ENCODE measurements around the gene ZNF541.

The ZNF541 gene

GRCh38 chr19:47545061-47545948 is 27.6 kb downstream of the ZNF541 start:
- DNase-seq (ENCODE audit: low read depth): no peak

- DNase-seq (ENCODE audit: low read depth): no peak
Observed at GRCh38 chr19:47544476-47544875, 28.5 kb downstream of the ZNF541 start.

GRCh38 chr19:47544075-47544474 is 28.9 kb downstream of the ZNF541 start:
- no peak for DNase-seq (ENCODE audit: low read depth)

GRCh38 chr19:47542030-47542475 is 30.9 kb downstream of the ZNF541 start:
- no peak for DNase-seq (ENCODE audit: low read depth)

GRCh38 chr19:47541518-47541917 is 31.4 kb downstream of the ZNF541 start:
- DNase-seq (ENCODE audit: low read depth): peak; percentile 20

- no peak for DNase-seq (ENCODE audit: low read depth)
Observed at GRCh38 chr19:47540748-47541147, 32.2 kb downstream of the ZNF541 start.

- peak; percentile 17 for DNase-seq (ENCODE audit: low read depth)
Observed at GRCh38 chr19:47539747-47540311, 33.1 kb downstream of the ZNF541 start.

- no peak for DNase-seq (ENCODE audit: low read depth)
Observed at GRCh38 chr19:47538812-47539211, 34.1 kb downstream of the ZNF541 start.

GRCh38 chr19:47537493-47537892 is 35.5 kb downstream of the ZNF541 start:
- no peak for DNase-seq (ENCODE audit: low read depth)

- no peak for DNase-seq (ENCODE audit: low read depth)
Observed at GRCh38 chr19:47534628-47535027, 38.3 kb downstream of the ZNF541 start.

- no peak for DNase-seq (ENCODE audit: low read depth)
Observed at GRCh38 chr19:47531640-47532387, 41.1 kb downstream of the ZNF541 start.

GRCh38 chr19:47529018-47529742 is 43.8 kb downstream of the ZNF541 start:
- no peak for DNase-seq (ENCODE audit: low read depth)

GRCh38 chr19:47526798-47527197 is 46.1 kb downstream of the ZNF541 start:
- no peak for DNase-seq (ENCODE audit: low read depth)

- no peak for DNase-seq (ENCODE audit: low read depth)
Observed at GRCh38 chr19:47523473-47523872, 49.5 kb downstream of the ZNF541 start.

Data from stimulated activated CD8-positive, alpha-beta memory T cell treated with anti-CD3 and anti-CD28 coated beads, Interleukin-12 subunit alpha, Interleukin-12 subunit beta, amount 100 ng/mL, for 1 hour (primary cell).